DMS153 treated with DMSO at 0.1 percent for 48 hours (cell line): Measurements from ENCODE around the gene ATP6V1C2.
A peak's percentile ranks its signal among the peaks of the same experiment; 100 is the strongest.

Experiments used
- DNase-seq: peaks from one replicate; lab custom pipeline; 2025; ENCODE audit not compliant: unreplicated experiment; lab: John Stamatoyannopoulos, UW

The ATP6V1C2 gene

GRCh38 chr2:10832203-10832936 lies 110.9 kb downstream of the ATP6V1C2 start:
- DNase-seq, result peak; percentile 93

- no peak for DNase-seq
These were observed 111.6 kb downstream of the ATP6V1C2 start for GRCh38 chr2:10833021-10833420.

- no peak for DNase-seq
These were observed 112.7 kb downstream of the ATP6V1C2 start for GRCh38 chr2:10834068-10834655.
